GM18907 (cell line): ENCODE data around the gene ZKSCAN4.

ENCODE experiments used
- ATAC-seq: cut with Tn5 transposase; IDR thresholded peaks from one replicate; pipeline ENCODE4 v1.9.1; 2021; ENCODE audit warnings: mild to moderate bottlenecking, moderate library complexity; ENCODE audit not compliant: unreplicated experiment

ZKSCAN4 gene

GRCh38 chr6:28209753-28210535, 42.1 kb downstream of the ZKSCAN4 start:
- ATAC-seq, result no peak

GRCh38 chr6:28208111-28208659, 43.9 kb downstream of the ZKSCAN4 start:
- no peak for ATAC-seq

GRCh38 chr6:28207510-28208110, 44.5 kb downstream of the ZKSCAN4 start:
- ATAC-seq, result no peak

GRCh38 chr6:28206928-28207509, 45.0 kb downstream of the ZKSCAN4 start:
- no peak for ATAC-seq

- ATAC-seq, result no peak
Measured at GRCh38 chr6:28206527-28206926, 45.5 kb downstream of the ZKSCAN4 start.

- no peak for ATAC-seq
Measured at GRCh38 chr6:28205879-28206278, 46.2 kb downstream of the ZKSCAN4 start.

- ATAC-seq, result no peak
Measured at GRCh38 chr6:28203201-28203600, 48.9 kb downstream of the ZKSCAN4 start.

GRCh38 chr6:28200020-28200419, 52.0 kb downstream of the ZKSCAN4 start:
- no peak for ATAC-seq
